GM23338 (cell line): ENCODE data around the gene KAZN.

Experiments
- CREB1 ChIP-seq: fragments of 250-450 bp; sonication (Bioruptor Pico); IDR thresholded peaks from 2 replicates; pipeline ENCODE4 v1.5.0; 2020; ENCODE audit warnings: low read depth, mild to moderate bottlenecking, moderate library complexity
- CTCF ChIP-seq, 2 experiments: fragments of 200-600 bp in 1 of 2; sonication (generic) in 1 of 2; conservative IDR thresholded peaks; 2 replicates each; pipeline versions ENCODE4 v1.5.1 to v1.6.1; 2016 to 2017; ENCODE audit warnings: antibody characterized with exemption in 2 of 2, low read depth in 2 of 2, mild to moderate bottlenecking in 2 of 2, moderate library complexity in 1 of 2
- ETS1 ChIP-seq: IDR thresholded peaks from 2 replicates; pipeline ENCODE4 v1.6.1; 2016; ENCODE audit warnings: antibody characterized with exemption
- EZH2 ChIP-seq: fragments of 200-600 bp; sonication (generic); IDR thresholded peaks from one replicate; pipeline ENCODE4 v1.8.0; 2017; ENCODE audit warnings: antibody characterized with exemption, mild to moderate bottlenecking, low read depth; ENCODE audit not compliant: unreplicated experiment
- EZH2phosphoT487 ChIP-seq: fragments of 200-600 bp; sonication (generic); IDR thresholded peaks from one replicate; pipeline ENCODE4 v1.8.1; 2018; ENCODE audit warnings: antibody characterized with exemption; ENCODE audit not compliant: unreplicated experiment
- JUNB ChIP-seq: IDR thresholded peaks from one replicate; pipeline ENCODE4 v1.6.1; 2016; ENCODE audit warnings: antibody characterized with exemption; ENCODE audit not compliant: unreplicated experiment
- NANOG ChIP-seq: IDR thresholded peaks from 2 replicates; pipeline ENCODE4 v1.6.1; 2016; ENCODE audit warnings: antibody characterized with exemption, borderline replicate concordance
- POLR2AphosphoS5 ChIP-seq: IDR thresholded peaks from 2 replicates; pipeline ENCODE4 v1.6.1; 2016; ENCODE audit warnings: antibody characterized with exemption, low read depth
- REST ChIP-seq: IDR thresholded peaks from one replicate; pipeline ENCODE4 v1.6.1; 2018; ENCODE audit warnings: antibody characterized with exemption; ENCODE audit not compliant: unreplicated experiment
- ZNF114 ChIP-seq: fragments of 250-450 bp; sonication (Bioruptor Pico); IDR thresholded peaks from 2 replicates; pipeline ENCODE4 v1.5.0; 2020; ENCODE audit warnings: mild to moderate bottlenecking, moderate library complexity
- ZNF331 ChIP-seq: fragments of 250-450 bp; sonication (Bioruptor Pico); IDR thresholded peaks from 2 replicates; pipeline ENCODE4 v1.5.0; 2020; ENCODE audit warnings: low read depth, mild to moderate bottlenecking, moderate library complexity

GRCh38 chr1:15154480-15155036 lies 556.1 kb downstream of the KAZN start:
- TF ChIP-seq CTCF (conservative IDR thresholded peaks at IDR 0.05; ENCODE audit: low read depth in 2 of 2) (no peak), EZH2 (no peak), POLR2AphosphoS5 (no peak), EZH2phosphoT487 (no peak), REST (no peak), JUNB (no peak), CREB1 (CRISPR knock-in tag) (no peak), NANOG (no peak), ETS1 (no peak), ZNF114 (CRISPR knock-in tag) (no peak), ZNF331 (CRISPR knock-in tag) (no peak)
